Smooth muscle cell (in vitro differentiated cells): Measurements from ENCODE around the gene SOX13. TPM values are rescaled to one million over a fixed set of nuclear protein-coding genes. Genes with fewer than 3 reads are reported as not detected.

Experiments
- DNase-seq: peaks from one replicate; lab custom pipeline; 2025; ENCODE audit not compliant: unreplicated experiment; lab: John Stamatoyannopoulos, UW
- H2AFZ ChIP-seq: fragments of 200-600 bp; sonication (generic); 2 replicates; pipeline ENCODE4 v1.6.0; 2016; ENCODE audit warnings: antibody characterized with exemption, low read depth, mild to moderate bottlenecking
- H3F3A ChIP-seq: fragments of 200-600 bp; sonication (generic); 2 replicates; pipeline ENCODE4 v1.6.0; 2017; ENCODE audit warnings: antibody characterized with exemption, low read depth
- H3K27ac ChIP-seq: fragments of 200-600 bp; sonication (generic); 2 replicates; pipeline ENCODE4 v1.5.1; 2016; ENCODE audit warnings: low read depth, mild to moderate bottlenecking
- H3K27me3 ChIP-seq: fragments of 200-600 bp; sonication (generic); 2 replicates; pipeline ENCODE4 v1.6.1; 2016; ENCODE audit warnings: low read depth, mild to moderate bottlenecking
- H3K36me3 ChIP-seq: fragments of 200-600 bp; sonication (generic); 2 replicates; pipeline ENCODE4 v1.5.1; 2016; ENCODE audit warnings: low read depth
- H3K4me1 ChIP-seq: fragments of 200-600 bp; sonication (generic); 2 replicates; pipeline ENCODE4 v1.5.1; 2016; ENCODE audit warnings: low read depth
- H3K4me2 ChIP-seq: fragments of 200-600 bp; sonication (generic); 2 replicates; pipeline ENCODE4 v1.6.0; 2016; ENCODE audit warnings: mild to moderate bottlenecking
- H3K4me3 ChIP-seq: fragments of 200-600 bp; sonication (generic); 2 replicates; pipeline ENCODE4 v1.5.1; 2016; ENCODE audit warnings: mild to moderate bottlenecking
- H3K79me2 ChIP-seq: fragments of 200-600 bp; sonication (generic); 2 replicates; pipeline ENCODE4 v1.6.0; 2016; ENCODE audit warnings: low read depth, mild to moderate bottlenecking
- H3K9ac ChIP-seq: fragments of 200-600 bp; sonication (generic); 2 replicates; pipeline ENCODE4 v1.6.0; 2016; ENCODE audit warnings: low read depth
- H3K9me3 ChIP-seq: fragments of 200-600 bp; sonication (generic); replicated peaks from 2 replicates; pipeline ENCODE4 v1.5.1; 2016; ENCODE audit warnings: low read depth
- H4K20me1 ChIP-seq: fragments of 200-600 bp; sonication (generic); 2 replicates; pipeline ENCODE4 v1.6.0; 2016; ENCODE audit warnings: low read depth
- CTCF ChIP-seq: fragments of 200-600 bp; sonication (generic); IDR thresholded peaks from 2 replicates; pipeline ENCODE4 v1.5.1; 2017; ENCODE audit warnings: borderline replicate concordance, mild to moderate bottlenecking, antibody characterized with exemption; ENCODE audit not compliant: insufficient read depth, poor library complexity, severe bottlenecking
- WGBS: methylation state at CpG from one replicate; pipeline ENCODE4 v1.1.7; 2016; ENCODE audit warnings: low lambda C conversion rate; 5-methylcytosine and 5-hydroxymethylcytosine counted together
- polyA plus RNA-seq: library from polyadenylated mRNA; unstranded; fragments of >200 nt; fragmentation: Nextera tagmentation; extraction: Ambion mirVana; gene quantifications from 2 replicates; pipeline ENCODE4 v1.2.1, GENCODE V29; 2016
- total RNA-seq: library from RNA; depleted of rRNA; stranded (reverse); fragments of >200 nt; gene quantifications from 2 replicates; pipeline ENCODE4 v1.2.3, GENCODE V29; 2014

SOX13 gene
- total and polyA plus RNA-seq, 2 experiments from 2014 or later: 0.41 to 2.3 TPM

DNA sequence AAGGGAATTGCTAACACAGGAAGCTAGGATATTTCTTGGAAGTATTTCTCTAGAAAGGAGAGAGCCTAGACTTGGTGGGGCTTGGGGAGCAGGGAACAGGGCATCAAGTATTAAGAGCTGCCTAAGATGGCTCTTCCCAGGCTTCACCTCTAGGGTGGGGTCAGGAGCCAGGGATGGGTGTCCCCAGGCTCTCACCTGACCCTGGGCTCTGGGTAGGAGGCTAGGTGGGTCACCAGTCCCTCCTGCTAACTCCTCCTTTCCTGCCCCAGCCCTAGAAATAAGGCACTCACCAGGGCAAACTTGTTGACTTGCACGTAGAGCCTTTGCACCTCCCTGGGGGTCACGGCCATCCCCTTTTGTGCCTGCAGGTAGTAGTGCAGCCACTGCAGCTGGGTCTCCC lies 63.9 kb downstream of the SOX13 start:
- H3K4me1 ChIP-seq: no peaks in the 10 kb centered on the region
- 82% methylated on average over 2 of the region's 2 CpGs for WGBS
- H3K4me3 ChIP-seq: no peak overlapping the region
- H3K9ac ChIP-seq: no peak overlapping the region
- DNase-seq: no peak
- no peaks in the 10 kb centered on the region for H3K36me3 ChIP-seq
- no peak for TF ChIP-seq CTCF
- no peaks in the 10 kb centered on the region for H3K79me2 ChIP-seq
- H3K9me3 ChIP-seq: no peaks in the 10 kb centered on the region
- H3K4me2 ChIP-seq: no peak overlapping the region
- no peaks in the 10 kb centered on the region for H4K20me1 ChIP-seq
- H2AFZ ChIP-seq: no peak overlapping the region
- no peaks in the 10 kb centered on the region for H3K27me3 ChIP-seq
- no peaks in the 10 kb centered on the region for H3F3A ChIP-seq
- no peak overlapping the region for H3K27ac ChIP-seq

- H3K9me3 ChIP-seq: no peaks in the 10 kb centered on the region
- WGBS: 86% methylated on average over 2 of the region's 2 CpGs
- no peak overlapping the region for H3K4me3 ChIP-seq
- no peak for TF ChIP-seq CTCF
- no peaks in the 10 kb centered on the region for H3K4me1 ChIP-seq
- H2AFZ ChIP-seq: no peak overlapping the region
- no peak overlapping the region for H3K9ac ChIP-seq
- no peak overlapping the region for H3K27ac ChIP-seq
- H4K20me1 ChIP-seq: no peaks in the 10 kb centered on the region
- H3K4me2 ChIP-seq: no peak overlapping the region
- H3K27me3 ChIP-seq: no peaks in the 10 kb centered on the region
- no peaks in the 10 kb centered on the region for H3F3A ChIP-seq
- H3K79me2 ChIP-seq: no peaks in the 10 kb centered on the region
- no peaks in the 10 kb centered on the region for H3K36me3 ChIP-seq
- no peak for DNase-seq
Observed at GRCh38 chr1:204139088-204139487, 66.2 kb downstream of the SOX13 start.

DNA sequence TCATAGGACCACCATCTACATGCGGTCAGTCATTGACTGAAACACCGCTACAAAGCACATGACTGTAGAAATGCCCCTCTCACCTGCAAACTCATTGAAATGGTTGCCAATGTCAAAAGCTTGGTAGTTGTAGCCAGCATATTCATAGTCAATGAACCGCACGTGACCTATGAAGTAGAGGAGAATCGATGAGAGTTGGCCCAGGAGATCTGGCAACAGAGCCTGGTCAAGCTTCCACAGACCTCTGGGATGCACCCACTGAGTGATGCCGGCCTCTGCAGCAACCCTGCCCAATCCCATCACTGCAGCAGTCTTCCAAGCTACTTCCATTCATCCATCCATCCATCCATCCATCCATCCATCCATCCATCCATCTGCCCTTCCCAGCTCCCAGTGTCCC lies 67.0 kb downstream of the SOX13 start:
- Histone ChIP-seq H3K27me3 (no peaks in the 10 kb centered on the region), H3K27ac (no peak overlapping the region), H3K4me3 (no peak overlapping the region), H3K4me1 (no peaks in the 10 kb centered on the region), H3K36me3 (no peaks in the 10 kb centered on the region), H3K9ac (no peak overlapping the region), H3F3A (no peaks in the 10 kb centered on the region), H3K4me2 (no peak overlapping the region), H3K9me3 (no peaks in the 10 kb centered on the region), H4K20me1 (no peaks in the 10 kb centered on the region), H3K79me2 (no peaks in the 10 kb centered on the region), H2AFZ (no peak overlapping the region)
- 100% methylated on average over 6 of the region's 6 CpGs for WGBS
- DNase-seq: no peak
- TF ChIP-seq CTCF: no peak

DNA sequence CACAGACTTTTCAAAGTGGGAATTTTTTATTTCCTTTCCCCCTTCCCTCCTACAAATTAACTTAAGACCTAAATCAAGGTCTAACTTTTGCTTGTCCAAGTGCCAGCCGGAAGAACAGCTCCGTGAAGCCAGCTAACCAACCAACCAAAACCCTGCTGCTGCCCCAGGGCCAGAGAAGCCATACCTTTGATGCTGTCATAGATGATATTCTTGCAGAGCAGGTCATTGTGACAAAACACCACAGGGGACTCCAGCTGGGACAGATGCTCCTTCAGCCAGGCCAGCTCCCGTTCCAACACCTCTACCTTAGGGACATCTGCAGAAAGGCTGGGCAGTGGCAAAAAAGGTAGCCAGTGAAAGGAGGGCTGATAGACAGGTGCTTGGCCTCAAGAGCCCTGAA lies 68.2 kb downstream of the SOX13 start:
- Histone ChIP-seq H3K4me2 (no peak overlapping the region), H3K4me3 (no peak overlapping the region), H3K4me1 (no peaks in the 10 kb centered on the region), H3K27me3 (no peaks in the 10 kb centered on the region), H3K27ac (no peak overlapping the region), H3K79me2 (no peaks in the 10 kb centered on the region), H3K9me3 (no peaks in the 10 kb centered on the region), H3K36me3 (no peaks in the 10 kb centered on the region), H3F3A (no peaks in the 10 kb centered on the region), H3K9ac (no peak overlapping the region), H4K20me1 (no peaks in the 10 kb centered on the region), H2AFZ (no peak overlapping the region)
- DNase-seq: no peak
- TF ChIP-seq CTCF: no peak
- 93% methylated on average over 3 of the region's 3 CpGs for WGBS
